Measurements from ENCODE around the gene GHRHR.

The GHRHR gene

GRCh38 chr7:31007634-31008033, 43.9 kb downstream of the GHRHR start:
- TF ChIP-seq, protein P1, sequence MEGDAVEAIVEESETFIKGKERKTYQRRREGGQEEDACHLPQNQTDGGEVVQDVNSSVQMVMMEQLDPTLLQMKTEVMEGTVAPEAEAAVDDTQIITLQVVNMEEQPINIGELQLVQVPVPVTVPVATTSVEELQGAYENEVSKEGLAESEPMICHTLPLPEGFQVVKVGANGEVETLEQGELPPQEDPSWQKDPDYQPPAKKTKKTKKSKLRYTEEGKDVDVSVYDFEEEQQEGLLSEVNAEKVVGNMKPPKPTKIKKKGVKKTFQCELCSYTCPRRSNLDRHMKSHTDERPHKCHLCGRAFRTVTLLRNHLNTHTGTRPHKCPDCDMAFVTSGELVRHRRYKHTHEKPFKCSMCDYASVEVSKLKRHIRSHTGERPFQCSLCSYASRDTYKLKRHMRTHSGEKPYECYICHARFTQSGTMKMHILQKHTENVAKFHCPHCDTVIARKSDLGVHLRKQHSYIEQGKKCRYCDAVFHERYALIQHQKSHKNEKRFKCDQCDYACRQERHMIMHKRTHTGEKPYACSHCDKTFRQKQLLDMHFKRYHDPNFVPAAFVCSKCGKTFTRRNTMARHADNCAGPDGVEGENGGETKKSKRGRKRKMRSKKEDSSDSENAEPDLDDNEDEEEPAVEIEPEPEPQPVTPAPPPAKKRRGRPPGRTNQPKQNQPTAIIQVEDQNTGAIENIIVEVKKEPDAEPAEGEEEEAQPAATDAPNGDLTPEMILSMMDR (conservative IDR thresholded peaks at IDR 0.05): no peak

GRCh38 chr7:31014826-31015225, 51.1 kb downstream of the GHRHR start:
- TF ChIP-seq, protein P1 (conservative IDR thresholded peaks at IDR 0.05): no peak
- H3K27ac ChIP-seq: no peak overlapping the region

More at GRCh38 chr7:31007634-31008033, 43.9 kb downstream of the GHRHR start:
- H3K27ac ChIP-seq: no peak overlapping the region

- TF ChIP-seq, protein P1 (conservative IDR thresholded peaks at IDR 0.05): no peak
- no peak overlapping the region for H3K27ac ChIP-seq
Measured at GRCh38 chr7:31017032-31017675, 53.4 kb downstream of the GHRHR start.

- TF ChIP-seq, protein P1 (conservative IDR thresholded peaks at IDR 0.05): no peak
- no peak overlapping the region for H3K27ac ChIP-seq
Measured at GRCh38 chr7:31017721-31018120, 54.0 kb downstream of the GHRHR start.

DNA sequence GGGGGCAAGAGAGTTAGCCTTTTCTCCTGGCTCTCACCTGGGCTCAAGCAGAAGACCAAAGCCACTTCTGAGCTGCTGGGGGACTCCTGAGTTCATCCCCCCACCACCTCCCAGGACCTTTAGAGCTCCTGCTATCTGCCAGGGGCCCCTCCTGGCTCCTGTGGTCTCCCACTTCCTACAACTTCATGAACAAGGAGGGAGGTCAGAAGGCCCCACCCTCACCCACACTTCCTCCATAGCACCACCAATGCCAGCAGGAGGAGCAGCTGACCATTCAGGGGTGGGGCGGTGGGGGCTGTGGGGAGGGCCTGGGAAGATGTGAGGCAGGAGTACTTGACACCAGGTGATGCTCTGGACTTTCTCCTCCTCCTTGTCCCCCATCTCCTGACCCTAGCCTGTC, 55.8 kb downstream of the GHRHR start:
- TF ChIP-seq, protein P1 (conservative IDR thresholded peaks at IDR 0.05): no peak
- H3K27ac ChIP-seq: no peak overlapping the region

DNA sequence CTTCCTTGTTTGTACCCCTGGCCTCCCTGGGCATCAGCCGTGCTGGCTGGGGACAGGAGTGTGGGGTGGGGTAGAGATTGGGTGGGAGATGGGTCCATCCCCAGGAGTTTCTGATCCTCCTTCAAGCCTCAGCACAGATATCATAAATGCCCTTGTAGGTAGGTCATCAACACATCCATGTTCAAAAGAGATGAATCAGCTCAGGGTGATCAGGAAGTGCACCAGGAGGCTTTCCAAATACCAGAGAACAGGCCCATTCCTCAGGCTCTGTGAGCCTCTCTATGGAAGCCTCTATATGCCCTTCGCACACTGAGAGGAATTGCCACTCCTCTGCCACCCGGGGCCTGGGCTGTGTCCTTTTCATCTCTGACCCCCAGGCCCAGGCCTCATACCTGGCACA, 56.4 kb downstream of the GHRHR start:
- H3K27ac ChIP-seq: no peak overlapping the region
- TF ChIP-seq, protein P1 (conservative IDR thresholded peaks at IDR 0.05): no peak

- H3K27ac ChIP-seq: no peak overlapping the region
- TF ChIP-seq, protein P1 (conservative IDR thresholded peaks at IDR 0.05): no peak
Measured at GRCh38 chr7:31020652-31021051, 56.9 kb downstream of the GHRHR start.
